Measurements from ENCODE around the gene TRAF3.

DNA sequence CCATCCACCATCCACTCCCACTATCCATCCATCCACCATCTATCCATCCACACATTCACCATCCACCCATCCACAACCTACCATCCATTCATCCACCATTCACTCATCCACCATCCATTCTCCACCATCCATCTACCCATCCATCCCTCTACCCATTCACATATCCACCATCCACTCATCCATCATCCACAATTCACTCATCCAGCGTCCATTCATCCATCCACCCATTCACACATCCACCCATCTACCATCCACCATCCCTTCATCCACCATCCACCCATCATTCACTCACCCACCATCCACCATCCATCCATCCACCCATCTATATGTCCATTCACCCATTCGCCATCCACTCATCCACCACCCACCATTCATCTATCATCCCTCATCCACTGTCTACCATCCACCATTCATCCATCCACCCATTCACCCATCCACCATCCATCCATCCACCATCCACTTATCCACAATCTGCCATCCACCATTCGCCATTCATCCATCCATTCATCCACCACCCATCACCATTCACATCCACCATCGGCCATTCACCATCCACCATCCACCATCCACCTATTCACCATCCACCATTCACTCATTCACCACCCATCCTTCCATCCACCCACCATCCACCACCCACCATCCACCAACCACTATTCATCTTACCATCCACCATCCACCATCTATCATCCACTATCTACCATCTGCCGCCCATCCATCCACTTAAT, 143.2 kb downstream of the TRAF3 start:
- TF ChIP-seq, protein P1, sequence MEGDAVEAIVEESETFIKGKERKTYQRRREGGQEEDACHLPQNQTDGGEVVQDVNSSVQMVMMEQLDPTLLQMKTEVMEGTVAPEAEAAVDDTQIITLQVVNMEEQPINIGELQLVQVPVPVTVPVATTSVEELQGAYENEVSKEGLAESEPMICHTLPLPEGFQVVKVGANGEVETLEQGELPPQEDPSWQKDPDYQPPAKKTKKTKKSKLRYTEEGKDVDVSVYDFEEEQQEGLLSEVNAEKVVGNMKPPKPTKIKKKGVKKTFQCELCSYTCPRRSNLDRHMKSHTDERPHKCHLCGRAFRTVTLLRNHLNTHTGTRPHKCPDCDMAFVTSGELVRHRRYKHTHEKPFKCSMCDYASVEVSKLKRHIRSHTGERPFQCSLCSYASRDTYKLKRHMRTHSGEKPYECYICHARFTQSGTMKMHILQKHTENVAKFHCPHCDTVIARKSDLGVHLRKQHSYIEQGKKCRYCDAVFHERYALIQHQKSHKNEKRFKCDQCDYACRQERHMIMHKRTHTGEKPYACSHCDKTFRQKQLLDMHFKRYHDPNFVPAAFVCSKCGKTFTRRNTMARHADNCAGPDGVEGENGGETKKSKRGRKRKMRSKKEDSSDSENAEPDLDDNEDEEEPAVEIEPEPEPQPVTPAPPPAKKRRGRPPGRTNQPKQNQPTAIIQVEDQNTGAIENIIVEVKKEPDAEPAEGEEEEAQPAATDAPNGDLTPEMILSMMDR (IDR thresholded peaks at IDR 0.05), result no peak
- no peak for TF ChIP-seq POLR2A (IDR thresholded peaks at IDR 0.05)

All from thyroid gland (tissue), 4 donors.